HG03066 (cell line): ENCODE data around the gene ESR1.
"Not testable (repeated sequence)": the region's sequence is repeated elsewhere in the genome, so short reads cannot be mapped to it uniquely, and the experiment has no call there.

Source experiments
- ATAC-seq: cut with Tn5 transposase; IDR thresholded peaks from one replicate; pipeline ENCODE4 v1.9.1; 2021; ENCODE audit warnings: low read depth; ENCODE audit not compliant: unreplicated experiment

ESR1 gene

DNA sequence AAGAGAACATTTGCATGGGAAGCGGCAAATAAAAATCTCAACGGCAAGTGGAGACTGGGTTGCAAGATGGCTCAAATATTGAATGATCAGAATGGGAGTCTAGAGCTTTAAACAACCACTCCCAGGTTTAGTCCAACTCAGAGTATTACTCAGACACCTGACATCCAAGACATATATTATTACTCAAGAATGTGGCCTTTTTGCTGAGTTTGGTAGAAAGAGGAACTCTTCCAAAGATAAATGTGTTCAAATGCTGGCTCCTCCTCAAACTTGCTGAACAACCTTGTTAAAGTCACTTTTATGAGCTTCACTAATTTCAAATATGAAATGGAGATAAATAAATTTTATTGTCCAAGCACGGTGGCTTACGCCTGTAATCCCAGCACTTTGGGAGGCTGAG lies 77.8 kb downstream of the ESR1 start:
- ATAC-seq: no peak

DNA sequence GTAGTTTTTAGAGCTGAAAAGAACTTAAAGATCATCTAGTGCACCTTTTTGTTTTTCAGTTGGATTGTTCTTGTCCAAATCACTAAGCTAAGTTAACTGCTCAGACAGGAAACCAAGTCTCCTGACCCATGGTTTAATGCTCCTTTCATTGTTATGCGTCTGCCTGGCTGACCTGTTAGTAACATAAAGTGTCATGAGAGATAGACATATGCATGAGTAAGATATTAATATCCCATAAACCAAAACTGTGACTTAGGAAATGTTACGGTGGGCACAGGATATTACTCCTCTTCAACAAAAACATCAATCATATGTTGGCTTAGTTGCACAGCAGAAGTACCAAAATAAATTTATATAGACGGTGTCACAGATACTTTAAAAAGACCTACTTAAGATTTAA lies 84.0 kb downstream of the ESR1 start:
- no peak for ATAC-seq

DNA sequence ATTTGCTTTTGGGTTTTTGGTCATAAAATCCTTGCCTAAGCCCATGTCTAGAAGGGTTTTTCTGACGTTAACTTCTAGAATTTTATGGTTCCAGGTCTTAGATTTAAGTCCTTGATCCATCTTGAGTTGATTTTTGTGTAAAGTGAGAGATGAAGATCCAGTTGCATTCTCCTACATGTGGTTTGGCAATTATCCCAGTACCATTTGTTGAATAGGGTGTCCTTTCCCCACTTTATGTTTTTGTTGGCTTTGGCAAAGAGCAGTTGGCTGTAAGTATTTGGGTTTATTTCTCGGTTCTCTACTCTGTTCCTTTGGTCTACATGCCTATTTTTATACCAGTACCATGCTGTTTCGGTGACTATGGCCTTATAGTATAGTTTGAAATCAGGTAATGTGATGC lies 86.9 kb downstream of the ESR1 start:
- not testable (repeated sequence) for ATAC-seq

DNA sequence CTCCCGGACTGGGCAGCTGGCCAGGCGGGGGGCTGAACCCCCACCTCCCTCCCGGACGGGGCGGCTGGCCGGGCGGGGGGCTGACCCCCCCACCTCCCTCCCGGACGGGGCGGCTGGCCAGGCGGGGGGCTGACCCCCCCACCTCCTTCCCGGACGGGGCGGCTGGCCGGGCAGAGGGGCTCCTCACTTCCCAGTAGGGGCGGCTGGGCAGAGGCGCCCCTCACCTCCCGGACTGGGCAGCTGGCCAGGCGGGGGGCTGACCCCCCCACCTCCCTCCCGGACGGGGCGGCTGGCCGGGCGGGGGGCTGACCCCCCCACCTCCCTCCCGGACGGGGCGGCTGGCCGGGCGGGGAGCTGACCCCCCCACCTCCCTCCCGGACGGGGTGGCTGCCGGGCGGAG lies 91.7 kb downstream of the ESR1 start:
- not testable (repeated sequence) for ATAC-seq

DNA sequence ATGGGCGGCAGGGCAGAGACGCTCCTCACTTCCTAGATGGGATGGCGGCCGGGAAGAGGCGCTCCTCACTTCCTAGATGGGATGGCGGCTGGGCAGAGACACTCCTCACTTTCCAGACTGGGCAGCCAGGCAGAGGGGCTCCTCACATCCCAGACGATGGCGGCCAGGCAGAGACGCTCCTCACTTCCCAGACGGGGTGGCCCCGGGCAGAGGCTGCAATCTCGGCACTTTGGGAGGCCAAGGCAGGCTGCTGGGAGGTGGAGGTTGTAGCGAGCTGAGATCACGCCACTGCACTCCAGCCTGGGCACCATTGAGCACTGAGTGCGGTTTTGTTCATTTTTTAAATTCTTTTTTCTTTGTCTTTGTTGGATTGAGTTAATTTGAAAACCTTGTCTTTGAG lies 92.3 kb downstream of the ESR1 start:
- ATAC-seq: not testable (repeated sequence)

DNA sequence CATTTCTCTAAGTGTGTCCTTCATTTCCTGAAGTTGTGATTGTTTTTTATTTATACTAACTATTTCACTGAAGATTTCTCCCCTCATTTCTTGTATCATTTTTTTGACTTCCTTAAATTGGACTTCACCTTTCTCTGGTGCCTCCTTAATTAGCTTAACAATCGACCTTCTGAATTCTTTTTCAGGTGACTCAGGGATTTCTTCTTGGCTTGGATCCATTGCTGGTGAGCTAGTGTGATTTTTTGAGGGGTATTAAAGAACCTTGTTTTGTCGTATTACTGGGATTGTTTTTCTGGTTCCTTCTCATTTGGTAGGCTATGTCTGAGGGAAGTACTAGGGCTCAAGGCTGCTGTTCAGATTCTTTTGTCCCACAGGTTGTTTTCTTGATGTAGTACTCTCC lies 92.8 kb downstream of the ESR1 start:
- ATAC-seq: no peak

DNA sequence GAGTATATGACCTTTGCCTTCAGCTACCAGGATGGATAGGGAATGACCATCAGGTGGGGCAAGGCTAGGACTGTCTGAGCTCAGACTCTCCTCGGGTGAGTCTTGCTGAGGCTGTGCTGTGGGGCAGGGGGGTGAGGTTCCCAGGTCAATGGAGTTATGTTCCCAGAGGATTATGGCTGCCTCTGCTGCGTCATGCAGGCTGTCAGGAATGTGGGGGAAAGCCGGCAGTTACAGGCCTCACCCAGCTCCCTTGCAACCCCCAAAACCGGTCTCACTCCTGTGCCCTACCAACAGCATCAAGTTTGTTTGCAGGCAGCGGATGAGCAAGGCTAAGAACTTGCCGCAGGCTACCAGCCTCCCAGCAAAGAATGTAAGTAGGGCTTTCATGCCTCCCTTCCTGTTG lies 93.5 kb downstream of the ESR1 start:
- ATAC-seq: no peak

DNA sequence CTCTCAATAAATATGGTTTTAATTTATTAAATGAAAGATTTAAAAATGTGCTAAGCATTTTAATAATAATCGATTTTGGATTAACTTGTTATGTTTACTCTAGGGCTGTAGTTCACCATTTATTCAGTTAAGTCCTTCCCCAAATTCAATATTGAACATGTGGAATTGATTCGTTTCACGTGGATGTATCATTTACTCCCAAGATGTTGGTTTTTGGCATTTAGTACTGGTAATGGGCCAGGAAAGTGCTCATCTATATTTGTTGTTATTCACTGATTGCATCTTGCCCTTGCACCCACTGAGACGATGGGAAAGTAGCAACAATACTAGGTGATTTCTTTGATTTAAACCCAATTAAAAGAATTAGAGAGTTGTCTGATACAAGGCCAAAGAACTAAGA lies 97.1 kb downstream of the ESR1 start:
- no peak for ATAC-seq

DNA sequence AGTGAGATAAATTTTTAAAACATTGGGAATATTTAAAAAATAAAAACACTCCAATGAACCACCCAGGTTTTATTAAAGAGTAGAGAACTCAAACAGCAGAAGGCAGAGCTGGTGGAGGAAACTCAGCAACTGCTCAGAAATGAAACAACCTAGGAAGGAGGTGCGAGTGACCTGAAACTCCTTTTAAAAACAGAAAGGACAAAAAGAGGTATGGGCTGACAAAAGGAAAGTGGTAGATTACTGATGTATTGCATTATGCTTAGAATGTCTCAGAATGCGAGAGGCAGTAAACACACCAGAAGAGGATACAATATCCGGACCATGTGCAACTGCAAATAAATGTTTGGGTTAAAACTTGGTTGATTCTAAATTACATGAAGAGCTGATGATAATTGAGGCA lies 97.6 kb downstream of the ESR1 start:
- no peak for ATAC-seq

DNA sequence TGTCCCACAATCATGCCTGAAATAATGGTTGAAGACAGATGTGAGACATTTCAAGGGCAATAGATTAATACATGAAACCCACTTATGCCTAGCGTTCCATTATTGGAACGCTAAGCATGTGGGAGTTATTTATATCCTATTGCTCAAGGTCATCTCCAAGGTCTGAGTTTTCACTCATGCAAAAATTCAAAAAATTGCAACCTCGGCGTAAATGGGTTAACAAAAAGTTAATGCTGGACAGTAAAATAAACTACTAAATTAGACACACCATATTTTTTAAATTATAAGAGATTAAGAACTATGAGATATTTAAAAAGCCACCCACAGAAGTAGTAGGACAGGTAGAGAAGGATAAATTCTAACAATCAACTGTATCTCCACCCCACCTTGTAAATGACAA lies 98.4 kb downstream of the ESR1 start:
- no peak for ATAC-seq

DNA sequence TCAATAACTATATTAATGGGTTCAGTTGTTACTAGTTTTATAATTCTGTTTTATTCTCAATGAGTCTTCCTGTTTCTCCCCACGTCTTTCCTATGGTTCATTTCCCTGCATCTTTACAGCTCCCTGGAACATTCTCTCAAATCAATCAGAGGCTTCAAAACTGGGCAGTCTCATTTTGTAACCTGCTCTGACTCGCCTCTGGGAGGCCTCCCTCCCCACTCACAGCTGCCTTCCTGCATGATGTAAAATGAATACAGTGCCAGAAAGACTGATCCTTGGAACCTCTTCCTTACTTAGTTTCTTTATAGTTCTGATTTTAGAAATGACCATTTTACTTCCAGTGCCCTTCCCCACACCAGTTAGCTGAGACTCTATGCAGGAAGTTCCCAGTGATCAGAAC lies 103.9 kb downstream of the ESR1 start:
- no peak for ATAC-seq

DNA sequence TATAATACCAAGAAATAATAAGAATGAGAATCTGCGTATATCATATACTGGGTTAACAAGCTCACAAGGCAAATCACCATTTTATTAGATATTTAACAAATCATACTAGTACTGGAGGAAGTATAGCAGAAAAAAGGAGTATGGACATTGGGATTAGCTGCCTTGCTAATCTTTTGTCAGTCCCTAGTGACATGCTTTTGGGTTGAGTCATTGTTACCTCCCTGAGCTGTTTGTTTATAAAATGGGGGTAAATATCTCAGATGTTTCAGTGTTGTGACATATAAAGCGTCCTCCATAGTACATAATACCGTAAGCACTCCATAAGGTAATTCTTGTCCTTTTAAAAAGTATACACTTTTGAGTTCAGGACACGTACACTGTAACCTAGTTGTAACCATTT lies 107.0 kb downstream of the ESR1 start:
- ATAC-seq: no peak

DNA sequence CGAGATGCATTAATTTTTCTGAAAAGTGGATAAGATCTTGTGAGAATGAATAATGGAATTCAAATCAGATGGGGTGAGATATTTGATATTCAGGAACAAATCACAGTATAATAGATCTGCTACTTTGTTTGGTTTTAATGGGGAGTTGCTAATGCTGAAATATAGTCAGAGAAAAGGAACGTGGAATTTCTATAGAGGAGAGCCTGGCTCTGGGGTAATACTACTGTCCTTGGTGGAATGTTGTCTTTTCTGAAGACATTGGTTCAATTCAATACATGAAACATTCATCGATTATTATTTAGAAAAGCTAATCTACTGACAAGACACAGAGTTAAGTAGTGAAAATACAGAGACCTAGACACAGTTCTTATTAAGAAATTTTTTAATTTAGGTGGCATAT lies 108.6 kb downstream of the ESR1 start:
- no peak for ATAC-seq

DNA sequence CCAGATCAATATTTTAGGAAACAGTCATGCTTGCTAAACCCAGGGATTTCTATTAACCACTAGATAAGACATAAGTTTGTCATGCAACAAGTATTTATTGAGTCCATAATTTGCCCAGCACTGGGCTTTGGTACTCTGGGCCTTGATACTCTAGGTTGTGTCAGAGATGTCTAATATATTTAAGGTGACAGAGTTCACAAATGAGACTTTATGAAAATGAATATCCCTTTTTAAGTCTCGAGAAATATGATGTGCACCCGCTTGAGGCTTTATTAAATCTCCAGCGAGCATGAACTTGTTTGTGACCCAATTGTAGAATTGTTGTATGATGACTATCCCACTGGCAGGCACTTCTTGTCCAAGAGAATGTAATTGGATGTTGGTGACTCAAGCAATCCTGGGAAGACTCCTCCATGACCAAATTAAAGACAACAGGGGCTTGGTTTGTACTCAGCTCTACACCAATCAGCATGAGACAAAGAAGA lies 109.2 kb downstream of the ESR1 start:
- no peak for ATAC-seq

DNA sequence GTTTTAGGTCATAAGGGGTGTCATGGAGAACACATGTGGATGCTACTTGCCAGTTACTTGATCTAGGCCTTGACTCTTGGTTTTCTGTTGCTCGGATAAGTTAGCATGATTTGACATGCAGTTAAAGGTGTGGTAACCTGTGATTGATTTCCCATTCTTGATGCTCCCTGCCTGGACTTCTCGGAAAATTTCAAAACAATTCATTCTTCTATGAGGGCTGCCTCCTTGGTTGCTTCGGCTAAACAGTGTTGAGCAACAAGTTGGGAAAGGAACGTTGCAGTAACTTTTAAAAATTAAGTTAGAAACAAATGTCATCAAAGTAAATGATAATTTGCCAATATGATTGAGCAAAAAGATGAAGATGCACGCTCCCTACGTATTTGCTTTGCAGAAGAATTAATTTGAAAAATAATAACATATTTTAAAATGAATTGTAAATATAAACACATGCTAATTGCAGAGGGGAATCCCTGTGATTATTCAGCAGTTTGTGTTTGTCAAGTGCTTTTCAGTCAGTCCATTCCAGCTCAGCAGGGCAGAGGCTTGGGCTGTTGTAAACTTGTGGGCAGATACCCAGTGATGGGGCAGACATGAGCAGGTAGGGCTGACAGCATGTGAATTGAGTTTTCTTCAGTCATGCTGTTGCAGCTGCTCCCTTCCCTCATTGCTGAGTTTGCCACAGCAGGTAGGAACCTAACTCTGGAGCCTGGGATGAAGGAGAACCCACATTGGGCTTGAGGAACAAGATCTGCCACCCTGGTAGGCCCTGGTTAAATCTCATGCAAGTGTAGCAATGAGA lies 110.2 kb downstream of the ESR1 start:
- no peak for ATAC-seq

DNA sequence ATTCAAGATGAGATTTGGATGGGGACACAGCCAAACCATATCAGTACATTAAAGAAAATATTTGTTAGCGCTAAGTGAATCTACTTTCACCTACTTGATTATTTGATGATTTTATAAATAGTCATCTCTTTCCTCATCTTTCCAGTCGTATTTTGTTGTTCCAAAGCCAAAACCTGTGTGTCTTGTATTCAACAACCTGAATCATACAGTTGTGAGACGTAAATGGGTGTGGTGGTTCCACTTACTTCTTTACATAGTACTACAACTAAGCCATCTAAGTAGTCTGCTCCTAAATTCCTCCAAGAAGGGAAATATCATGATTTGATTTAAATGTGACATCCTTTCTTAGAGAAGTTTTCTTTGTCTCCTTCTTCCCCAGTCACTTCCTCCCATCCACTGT lies 132.8 kb downstream of the ESR1 start:
- no peak for ATAC-seq

DNA sequence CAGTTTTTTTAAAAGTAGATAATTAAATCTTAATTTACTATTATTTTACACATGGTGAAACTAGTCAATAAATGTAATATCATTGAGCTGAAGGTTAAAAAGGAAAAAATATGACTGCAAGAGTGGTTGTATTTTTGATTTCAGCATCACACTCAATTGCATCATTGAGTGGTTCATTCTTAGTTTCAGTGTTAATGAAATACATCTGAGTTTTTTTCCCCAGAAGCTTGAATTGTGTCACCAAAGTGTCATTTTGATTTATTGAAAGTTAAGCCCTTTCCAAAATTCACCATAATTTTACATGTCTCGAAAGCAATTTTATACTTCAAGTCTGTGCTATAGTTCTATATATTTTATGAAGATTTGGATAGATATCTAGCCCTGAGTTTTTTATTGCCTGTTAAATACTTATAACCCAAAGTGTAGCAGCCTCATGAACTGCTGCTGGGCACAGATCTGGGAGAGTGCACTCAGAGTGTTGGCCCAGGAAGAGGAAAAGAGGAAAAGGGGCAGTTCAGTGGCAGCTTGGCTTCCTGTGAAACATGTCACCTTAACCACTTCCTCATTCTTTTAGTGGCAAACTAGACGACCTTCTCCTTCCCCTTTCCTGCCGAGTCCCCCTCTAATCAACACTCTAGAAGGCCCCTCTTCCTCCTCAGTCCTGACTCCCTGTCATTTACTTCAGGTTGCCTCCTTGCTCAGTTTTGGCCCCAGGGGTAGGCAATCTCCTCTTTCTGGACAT lies 140.7 kb downstream of the ESR1 start:
- ATAC-seq: no peak

DNA sequence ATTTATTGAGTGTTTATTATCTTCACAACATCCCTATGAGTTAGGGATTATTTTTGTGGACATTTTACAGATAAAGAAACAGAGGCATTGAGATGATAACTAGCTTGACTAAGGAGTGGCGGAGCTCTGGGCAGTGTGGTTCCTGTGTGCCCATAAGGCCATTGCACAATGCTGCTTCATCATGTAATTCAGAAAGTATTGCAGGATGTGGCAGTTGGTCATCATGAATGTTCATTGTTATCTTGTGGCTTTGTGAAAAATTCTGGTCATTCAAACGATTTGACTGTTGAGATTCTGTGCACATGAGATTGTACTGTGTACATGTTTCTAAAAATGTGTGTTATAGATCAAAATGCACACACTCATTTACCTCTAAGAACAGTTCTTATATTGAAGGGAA lies 150.8 kb downstream of the ESR1 start:
- no peak for ATAC-seq

DNA sequence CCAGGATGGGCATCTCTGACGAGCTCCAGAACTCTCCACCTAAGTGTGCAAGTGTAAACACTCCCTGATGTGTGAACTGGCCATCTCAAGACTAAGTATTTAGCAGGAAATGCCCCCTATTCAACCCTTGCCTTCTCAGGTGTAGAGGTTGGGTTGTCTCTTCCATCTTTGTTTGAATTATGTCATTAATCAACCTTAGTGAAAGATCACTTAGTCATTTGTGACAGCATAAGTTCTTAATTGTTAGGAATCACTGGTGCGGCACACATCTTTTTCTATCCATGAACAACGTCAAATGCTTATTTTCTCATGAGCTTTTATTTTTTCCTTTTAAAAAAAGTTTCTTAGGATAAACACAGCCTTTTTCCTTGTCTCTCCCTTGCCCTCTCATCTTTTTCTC lies 151.6 kb downstream of the ESR1 start:
- ATAC-seq: no peak

DNA sequence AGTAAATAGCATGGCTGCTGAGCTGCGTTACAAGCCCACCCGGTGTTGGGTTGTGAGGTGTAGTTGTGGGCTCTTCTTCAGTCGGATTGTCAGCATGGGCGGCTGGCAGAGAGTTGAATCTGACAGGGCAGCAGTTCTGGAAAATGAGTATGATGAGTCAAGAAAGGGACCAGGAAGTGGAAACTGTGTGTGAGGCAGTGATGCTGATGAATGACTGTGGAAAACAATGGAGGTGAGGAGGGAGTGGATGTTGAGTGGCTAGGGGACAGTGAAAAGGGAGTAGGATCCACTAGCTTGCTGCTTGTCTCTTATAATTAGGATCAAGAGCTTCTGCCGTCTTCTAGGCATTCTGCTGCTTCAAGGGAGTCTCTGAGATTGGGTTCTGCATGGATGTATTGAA lies 154.3 kb downstream of the ESR1 start:
- no peak for ATAC-seq

DNA sequence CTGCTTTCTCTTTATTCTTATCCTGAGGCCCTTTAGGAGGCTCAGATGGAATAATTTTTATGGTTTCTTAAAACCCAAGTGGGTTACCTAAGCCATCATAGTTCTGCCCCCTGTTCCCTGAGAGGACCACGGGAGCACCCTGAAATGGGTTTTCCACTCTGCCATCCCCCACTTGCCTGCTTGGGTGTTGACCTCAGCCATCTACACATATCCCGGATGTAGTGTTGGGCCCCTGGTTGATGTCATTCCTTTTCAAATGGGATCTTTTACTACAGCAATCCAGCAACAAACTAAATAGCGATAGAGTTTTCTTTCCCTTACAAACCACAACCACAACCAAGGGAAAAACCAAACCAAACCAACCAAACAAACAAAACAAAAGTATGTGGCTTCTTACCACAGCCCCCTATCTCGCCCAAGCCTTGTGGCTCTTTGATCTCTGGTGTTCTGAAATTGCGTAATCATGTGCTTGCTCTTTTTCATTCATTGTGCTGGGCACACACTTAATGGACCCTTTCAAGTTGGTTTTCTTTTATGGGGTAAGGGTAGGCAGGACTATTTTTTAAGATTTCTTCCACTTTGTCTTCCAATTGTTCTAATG lies 154.9 kb downstream of the ESR1 start:
- no peak for ATAC-seq

DNA sequence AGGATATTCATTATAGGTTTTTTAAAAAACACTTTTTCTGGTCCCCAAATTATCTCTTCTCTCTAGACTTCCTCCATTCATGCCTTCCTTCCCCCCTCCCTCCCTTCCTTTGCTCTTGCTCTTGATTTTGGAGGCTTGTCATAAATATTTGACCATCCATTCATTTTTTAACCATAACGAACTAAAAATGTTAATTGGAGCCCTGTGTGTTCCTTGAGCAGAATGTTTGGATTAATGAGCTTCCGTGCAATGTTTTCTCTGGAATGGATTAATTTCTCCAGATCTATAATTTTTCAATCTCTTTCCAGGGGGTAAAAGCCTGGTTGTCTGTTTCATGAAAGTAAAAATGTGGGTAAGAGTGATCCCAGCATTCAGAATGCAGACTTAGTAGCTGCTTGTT lies 155.5 kb downstream of the ESR1 start:
- no peak for ATAC-seq
